Measurements from ENCODE around the gene CENATAC. TPM values are rescaled to one million over a fixed set of nuclear protein-coding genes. Genes with fewer than 3 reads are reported as not detected.
"Not testable (repeated sequence)": the region's sequence is repeated elsewhere in the genome, so short reads cannot be mapped to it uniquely, and the experiment has no call there.

Gene CENATAC, protein sequence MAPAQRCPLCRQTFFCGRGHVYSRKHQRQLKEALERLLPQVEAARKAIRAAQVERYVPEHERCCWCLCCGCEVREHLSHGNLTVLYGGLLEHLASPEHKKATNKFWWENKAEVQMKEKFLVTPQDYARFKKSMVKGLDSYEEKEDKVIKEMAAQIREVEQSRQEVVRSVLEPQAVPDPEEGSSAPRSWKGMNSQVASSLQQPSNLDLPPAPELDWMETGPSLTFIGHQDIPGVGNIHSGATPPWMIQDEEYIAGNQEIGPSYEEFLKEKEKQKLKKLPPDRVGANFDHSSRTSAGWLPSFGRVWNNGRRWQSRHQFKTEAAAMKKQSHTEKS
- 100 to 1,000 TPM in 1 of 4 donors, 10 to 100 TPM in 3; 77.3 to 158 (median 88.0) TPM for total RNA-seq

DNA sequence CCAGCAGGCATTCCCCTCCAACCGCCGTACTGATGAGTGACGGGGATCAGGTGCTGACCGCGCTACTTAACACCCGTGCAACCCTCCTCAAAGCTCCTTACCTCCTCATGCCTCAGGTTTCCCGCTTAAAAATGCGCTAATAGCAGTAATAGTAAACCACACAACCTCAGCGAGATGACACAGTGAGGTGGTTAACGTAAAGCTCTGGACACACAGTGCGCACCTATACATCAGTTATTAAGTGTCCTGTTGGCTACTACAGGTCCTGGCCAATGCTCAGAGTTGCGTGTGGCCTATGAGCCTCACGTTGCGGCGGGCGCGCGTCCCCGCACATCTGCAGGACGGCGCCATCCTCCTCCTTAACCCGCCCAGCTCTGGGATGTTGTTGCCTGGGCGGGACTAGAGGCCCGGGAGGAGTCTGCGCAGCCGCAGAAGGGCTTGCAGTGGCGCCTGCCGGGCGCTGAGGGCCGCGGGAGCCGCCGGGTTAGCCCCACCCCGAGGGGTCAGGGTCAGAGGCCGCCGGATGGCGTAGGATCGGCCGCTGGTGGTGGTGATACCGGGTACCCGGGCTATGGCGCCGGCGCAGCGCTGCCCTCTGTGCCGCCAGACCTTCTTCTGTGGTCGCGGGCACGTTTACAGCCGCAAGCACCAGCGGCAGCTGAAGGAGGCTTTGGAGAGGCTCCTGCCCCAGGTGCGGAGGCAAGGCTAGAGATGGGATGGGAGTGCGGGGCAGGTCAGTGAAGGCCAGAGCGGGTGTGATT, at the start of gene CENATAC:
Gene CENATAC, plus strand, starts transcription at position 512 of the 761 bp plus-strand sequence. Its CDS starts 60 bp downstream, at position 572.
- peak; percentile 32 to 93 for TF ChIP-seq POLR2A (IDR thresholded peaks at IDR 0.05)
- TF ChIP-seq, protein P1, sequence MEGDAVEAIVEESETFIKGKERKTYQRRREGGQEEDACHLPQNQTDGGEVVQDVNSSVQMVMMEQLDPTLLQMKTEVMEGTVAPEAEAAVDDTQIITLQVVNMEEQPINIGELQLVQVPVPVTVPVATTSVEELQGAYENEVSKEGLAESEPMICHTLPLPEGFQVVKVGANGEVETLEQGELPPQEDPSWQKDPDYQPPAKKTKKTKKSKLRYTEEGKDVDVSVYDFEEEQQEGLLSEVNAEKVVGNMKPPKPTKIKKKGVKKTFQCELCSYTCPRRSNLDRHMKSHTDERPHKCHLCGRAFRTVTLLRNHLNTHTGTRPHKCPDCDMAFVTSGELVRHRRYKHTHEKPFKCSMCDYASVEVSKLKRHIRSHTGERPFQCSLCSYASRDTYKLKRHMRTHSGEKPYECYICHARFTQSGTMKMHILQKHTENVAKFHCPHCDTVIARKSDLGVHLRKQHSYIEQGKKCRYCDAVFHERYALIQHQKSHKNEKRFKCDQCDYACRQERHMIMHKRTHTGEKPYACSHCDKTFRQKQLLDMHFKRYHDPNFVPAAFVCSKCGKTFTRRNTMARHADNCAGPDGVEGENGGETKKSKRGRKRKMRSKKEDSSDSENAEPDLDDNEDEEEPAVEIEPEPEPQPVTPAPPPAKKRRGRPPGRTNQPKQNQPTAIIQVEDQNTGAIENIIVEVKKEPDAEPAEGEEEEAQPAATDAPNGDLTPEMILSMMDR (IDR thresholded peaks at IDR 0.05): peak in 2 of 5 experiments; percentile 37 to 60
- TF ChIP-seq EP300 (IDR thresholded peaks at IDR 0.05): peak; percentile 94
- H3K9me3 ChIP-seq: no peaks in the 10 kb centered on the region
- peak within 1 kb of the TSS; percentile 76 to 92 (median 84) for H3K27ac ChIP-seq
- H3K36me3 ChIP-seq: peaks cover 0 to 38% (median 9%) of the 10 kb centered on the region in 3 donors
- H3K4me3 ChIP-seq: peak within 1 kb of the TSS; percentile 83 to 96 (median 92)
- WGBS, 2 donors: 0 to 1% methylated on average over 22 to 44 of the region's 54 CpGs
- H3K27me3 ChIP-seq: no peaks in the 10 kb centered on the region
- peak; percentile 88 to 89 for DNase-seq (ENCODE audit: low spot score in 2 of 2)
- H3K4me1 ChIP-seq: peaks cover 0 to 34% (median 20%) of the 10 kb centered on the region in 4 donors

DNA sequence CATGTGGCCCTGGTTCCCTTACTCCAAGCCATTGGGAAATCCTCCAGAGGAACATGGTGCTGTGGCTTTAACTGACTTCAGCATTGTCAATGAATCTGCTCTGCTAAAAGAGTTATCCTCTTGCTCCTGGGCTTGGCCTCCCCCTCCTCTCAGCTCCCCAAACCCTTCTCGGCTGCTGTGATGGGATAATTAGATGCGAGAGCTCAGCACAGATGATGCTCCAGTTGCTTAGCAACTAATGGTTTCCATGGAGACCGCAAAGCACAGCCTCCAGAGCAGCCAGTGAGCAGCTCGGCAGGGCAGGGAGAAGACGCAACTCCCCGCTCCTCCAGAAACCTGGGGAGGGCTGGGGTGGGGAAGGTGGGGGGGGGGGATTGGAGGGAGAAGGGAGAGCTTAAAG, 44.7 kb upstream of the CENATAC start:
- TF ChIP-seq EP300 (IDR thresholded peaks at IDR 0.05): no peak
- TF ChIP-seq, protein P1 (IDR thresholded peaks at IDR 0.05): no peak
- no peak for TF ChIP-seq POLR2A (IDR thresholded peaks at IDR 0.05)
- no peak overlapping the region for H3K4me3 ChIP-seq
- DNase-seq (ENCODE audit: low spot score in 2 of 2): no peak
- 29 to 43% methylated on average over 5 to 6 of the region's 6 CpGs for WGBS, 2 donors
- no peaks in the 10 kb centered on the region for H3K36me3 ChIP-seq
- H3K27ac ChIP-seq: no peak overlapping the region
- peaks cover 0 to 7% (median 0%) of the 10 kb centered on the region in 4 donors for H3K4me1 ChIP-seq
- H3K9me3 ChIP-seq: no peaks in the 10 kb centered on the region
- H3K27me3 ChIP-seq: peaks cover 0 to 14% of the 10 kb centered on the region in 2 donors

DNA sequence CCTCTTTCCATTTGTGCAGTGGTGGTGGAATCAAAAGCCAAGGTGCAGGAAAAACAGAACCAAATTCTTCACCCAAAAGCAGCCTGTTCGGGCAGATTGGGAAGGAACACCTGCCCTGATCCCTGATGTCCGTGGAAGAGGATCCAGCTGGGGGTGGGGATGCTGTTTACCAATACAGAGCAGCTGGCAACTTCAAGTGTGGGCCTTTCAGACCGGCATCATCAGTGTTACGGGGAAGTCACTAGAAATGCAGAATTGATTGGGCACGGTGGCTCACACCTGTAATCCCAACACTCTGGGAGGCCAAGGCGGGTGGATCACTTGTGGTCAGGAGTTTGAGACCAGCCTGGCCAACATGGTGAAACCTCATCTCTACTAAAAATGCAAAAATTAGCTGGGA, 44.0 kb upstream of the CENATAC start:
- WGBS, 2 donors: 70% methylated on average over 6 of the region's 6 CpGs
- H3K27me3 ChIP-seq: peaks cover 0 to 14% of the 10 kb centered on the region in 2 donors
- not testable (repeated sequence) for H3K4me1 ChIP-seq; H3K27ac ChIP-seq; H3K36me3 ChIP-seq; H3K4me3 ChIP-seq; H3K9me3 ChIP-seq; DNase-seq (ENCODE audit: low spot score in 2 of 2)

DNA sequence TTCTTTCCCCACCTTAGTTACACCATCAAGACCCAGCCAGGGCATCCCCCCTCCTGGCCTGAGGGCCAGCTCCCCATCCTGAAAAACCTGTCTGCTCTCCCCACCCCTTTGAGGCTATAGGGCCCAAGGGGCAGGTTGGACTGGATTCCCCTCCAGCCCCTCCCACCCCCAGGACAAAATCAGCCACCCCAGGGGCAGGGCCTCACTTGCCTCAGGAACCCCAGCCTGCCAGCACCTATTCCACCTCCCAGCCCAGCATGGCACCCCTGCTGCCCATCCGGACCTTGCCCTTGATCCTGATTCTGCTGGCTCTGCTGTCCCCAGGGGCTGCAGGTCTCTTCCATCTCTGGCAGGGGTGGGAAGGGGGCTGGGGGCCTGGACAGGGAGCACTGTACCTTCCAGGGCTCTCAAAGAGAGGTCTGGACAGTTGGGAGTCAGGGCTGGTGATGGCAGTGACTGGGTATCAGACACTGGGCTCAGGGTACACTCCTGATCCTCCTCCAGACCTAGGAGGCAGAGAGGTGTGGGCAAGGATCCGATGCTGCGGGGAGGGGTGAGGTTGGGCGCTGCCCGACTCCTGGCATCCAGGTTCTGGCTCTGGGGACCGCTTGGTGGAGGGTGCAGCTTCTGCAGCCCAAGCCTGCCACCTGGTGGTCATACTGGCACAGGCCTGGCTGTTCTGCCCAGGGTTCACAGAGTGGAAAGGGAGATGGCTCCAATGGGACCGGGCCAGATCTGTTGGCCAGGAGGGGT, 41.7 kb upstream of the CENATAC start, which contains the start of gene UPK2:
Gene UPK2, plus strand, starts transcription at position 205 of the 753 bp plus-strand sequence. Its CDS starts 53 bp downstream, at position 258.
- H3K4me3 ChIP-seq: no peak within 1 kb of the TSS
- 8 to 9% methylated on average over 6 to 7 of the region's 7 CpGs for WGBS, 2 donors
- peaks cover 0 to 12% of the 10 kb centered on the region in 2 donors for H3K27me3 ChIP-seq
- H3K36me3 ChIP-seq: no peaks in the 10 kb centered on the region
- DNase-seq (ENCODE audit: low spot score in 2 of 2): peak; percentile 77 to 86
- H3K27ac ChIP-seq: no peak within 1 kb of the TSS
- H3K4me1 ChIP-seq: peaks cover 0 to 7% (median 0%) of the 10 kb centered on the region in 4 donors
- no peaks in the 10 kb centered on the region for H3K9me3 ChIP-seq
- TF ChIP-seq POLR2A (IDR thresholded peaks at IDR 0.05): no peak
- TF ChIP-seq, protein P1 (IDR thresholded peaks at IDR 0.05): peak; percentile 91 to 99 (median 94)

DNA sequence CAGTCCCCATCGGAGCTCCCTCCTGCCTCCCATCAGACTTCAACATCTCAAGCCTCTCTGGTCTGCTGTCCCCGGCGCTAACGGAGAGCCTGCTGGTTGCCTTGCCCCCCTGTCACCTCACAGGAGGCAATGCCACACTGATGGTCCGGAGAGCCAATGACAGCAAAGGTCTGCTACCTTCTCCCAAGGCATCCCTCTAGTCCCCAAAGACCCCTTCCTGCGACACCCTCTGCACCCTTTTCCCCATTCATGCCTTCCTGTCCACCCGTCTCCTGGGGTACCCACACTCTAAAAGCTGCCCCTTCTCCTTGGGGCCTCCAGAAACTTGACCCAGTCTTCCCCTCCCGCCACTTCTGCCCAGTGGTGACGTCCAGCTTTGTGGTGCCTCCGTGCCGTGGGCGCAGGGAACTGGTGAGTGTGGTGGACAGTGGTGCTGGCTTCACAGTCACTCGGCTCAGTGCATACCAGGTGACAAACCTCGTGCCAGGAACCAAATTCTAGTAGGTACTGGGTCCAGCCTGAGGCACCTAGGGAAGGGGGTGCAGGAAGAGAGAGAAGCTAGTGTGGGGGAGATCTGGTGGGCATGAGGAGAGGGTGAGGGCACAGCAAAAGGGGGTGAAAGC, 41.0 kb upstream of the CENATAC start:
- DNase-seq (ENCODE audit: low spot score in 2 of 2): no peak
- WGBS, 2 donors: 51 to 54% methylated on average over 14 of the region's 14 CpGs
- no peak for TF ChIP-seq POLR2A (IDR thresholded peaks at IDR 0.05)
- TF ChIP-seq EP300 (IDR thresholded peaks at IDR 0.05): no peak
- TF ChIP-seq, protein P1 (IDR thresholded peaks at IDR 0.05): peak in 1 of 5 experiments; percentile 9
- peaks cover 0 to 14% (median 0%) of the 10 kb centered on the region in 4 donors for H3K4me1 ChIP-seq
- no peaks in the 10 kb centered on the region for H3K9me3 ChIP-seq
- no peak overlapping the region for H3K27ac ChIP-seq
- peaks cover 0 to 6% of the 10 kb centered on the region in 2 donors for H3K27me3 ChIP-seq
- H3K36me3 ChIP-seq: no peaks in the 10 kb centered on the region
- H3K4me3 ChIP-seq: no peak overlapping the region

Measured in tibial nerve (tissue), 4 donors.